ENCODE measurements around the gene ALX4. TPM values are rescaled to one million over a fixed set of nuclear protein-coding genes. Genes with fewer than 3 reads are reported as not detected.

The ALX4 gene
- total RNA-seq, 1 donor from 2014 or later, result not detected

DNA sequence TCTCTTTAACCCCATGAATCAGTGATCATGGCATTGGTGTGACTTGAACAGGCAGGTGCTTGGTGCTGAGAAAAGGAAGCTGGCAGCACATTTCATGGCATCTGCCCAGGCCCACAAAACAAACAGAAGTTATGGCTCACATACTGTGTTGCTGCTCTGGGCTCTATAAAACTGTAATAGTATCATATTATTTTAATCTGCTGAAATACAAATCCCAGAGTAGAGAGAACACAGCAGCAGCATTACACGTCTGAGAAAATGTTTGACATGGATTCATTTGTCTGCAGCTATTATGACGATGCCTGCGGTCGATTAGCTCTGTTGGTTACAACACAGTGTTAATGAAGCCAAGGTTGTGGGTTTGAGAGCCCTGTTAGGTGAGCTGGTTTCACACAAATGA lies 80.8 kb downstream of the ALX4 start:
- H3K4me2 ChIP-seq, result no peak overlapping the region
- H3K27me3 ChIP-seq, result no peaks in the 10 kb centered on the region
- H3F3A ChIP-seq (ENCODE audit: low read depth), result no peaks in the 10 kb centered on the region
- H3K27ac ChIP-seq, result no peak overlapping the region
- no peaks in the 10 kb centered on the region for H3K4me1 ChIP-seq
- H3K36me3 Mint-ChIP-seq, result peaks cover 2% of the 10 kb centered on the region
- no peak for DNase-seq (ENCODE audit: low spot score)
- no peak overlapping the region for H3K4me3 Mint-ChIP-seq
- no peaks in the 10 kb centered on the region for H4K20me1 ChIP-seq (ENCODE audit: low read depth)
- H2AFZ ChIP-seq (replicated peaks), result no peak overlapping the region
- no peaks in the 10 kb centered on the region for H3K79me2 ChIP-seq (ENCODE audit: low read depth)
- H3K9ac ChIP-seq, result no peak overlapping the region
- TF ChIP-seq CTCF (IDR thresholded peaks at IDR 0.05) (no peak), EZH2 (IDR thresholded peaks at IDR 0.05) (no peak), EZH2phosphoT487 (IDR thresholded peaks at IDR 0.05) (no peak)
- peaks cover 3% of the 10 kb centered on the region for H3K27me3 Mint-ChIP-seq (ENCODE audit: insufficient read depth, low read depth)
- H3K27ac Mint-ChIP-seq, result no peak overlapping the region
- H3K9me3 Mint-ChIP-seq, result no peaks in the 10 kb centered on the region
- H3K9me3 ChIP-seq (ENCODE audit: low read depth), result no peaks in the 10 kb centered on the region
- no peak overlapping the region for H3K4me3 ChIP-seq
- no peaks in the 10 kb centered on the region for H3K36me3 ChIP-seq
- H3K4me1 Mint-ChIP-seq, result no peaks in the 10 kb centered on the region

- Histone ChIP-seq H3K4me1 (no peaks in the 10 kb centered on the region), H3K9me3 (ENCODE audit: low read depth) (no peaks in the 10 kb centered on the region), H3K27me3 (no peaks in the 10 kb centered on the region), H3K36me3 (no peaks in the 10 kb centered on the region), H3K4me2 (no peak overlapping the region), H3F3A (ENCODE audit: low read depth) (no peaks in the 10 kb centered on the region), H3K27ac (no peak overlapping the region), H3K9ac (no peak overlapping the region), H2AFZ (replicated peaks) (no peak overlapping the region), H3K4me3 (no peak overlapping the region), H4K20me1 (ENCODE audit: low read depth) (no peaks in the 10 kb centered on the region), H3K79me2 (ENCODE audit: low read depth) (no peaks in the 10 kb centered on the region)
- Mint-ChIP-seq H3K4me3 (no peak overlapping the region), H3K27ac (no peak overlapping the region), H3K9me3 (no peaks in the 10 kb centered on the region), H3K36me3 (peaks cover 2% of the 10 kb centered on the region), H3K4me1 (no peaks in the 10 kb centered on the region), H3K27me3 (ENCODE audit: insufficient read depth, low read depth) (peaks cover 3% of the 10 kb centered on the region)
- TF ChIP-seq EZH2phosphoT487 (IDR thresholded peaks at IDR 0.05), result no peak
- TF ChIP-seq EZH2 (IDR thresholded peaks at IDR 0.05), result no peak
- TF ChIP-seq CTCF (IDR thresholded peaks at IDR 0.05), result no peak
- DNase-seq (ENCODE audit: low spot score), result no peak
Measured at GRCh38 chr11:44228379-44228778, 81.6 kb downstream of the ALX4 start.

DNA sequence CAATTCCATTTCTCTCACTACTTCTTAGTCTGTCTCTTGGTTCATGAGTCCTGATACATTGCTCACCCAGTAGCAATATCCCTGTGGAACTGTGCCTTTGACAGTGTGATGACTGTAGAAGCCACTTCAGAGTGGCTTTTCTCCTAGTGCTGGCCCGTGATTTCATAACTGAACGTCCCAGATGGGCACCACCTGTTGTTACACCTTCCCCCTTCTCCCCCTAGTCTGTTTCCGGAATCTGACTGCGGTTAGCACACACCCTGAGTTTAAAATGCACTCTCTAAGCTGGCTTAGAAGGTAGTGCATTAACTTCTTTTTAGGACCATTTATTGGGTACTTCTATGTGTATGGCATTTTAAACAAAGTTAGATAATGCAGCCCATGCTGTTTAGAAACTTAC lies 83.0 kb downstream of the ALX4 start:
- Histone ChIP-seq H3K36me3 (no peaks in the 10 kb centered on the region), H3K9me3 (ENCODE audit: low read depth) (no peaks in the 10 kb centered on the region), H3K27ac (no peak overlapping the region), H3K27me3 (no peaks in the 10 kb centered on the region), H3F3A (ENCODE audit: low read depth) (no peaks in the 10 kb centered on the region), H2AFZ (replicated peaks) (no peak overlapping the region), H4K20me1 (ENCODE audit: low read depth) (no peaks in the 10 kb centered on the region), H3K9ac (no peak overlapping the region), H3K79me2 (ENCODE audit: low read depth) (no peaks in the 10 kb centered on the region), H3K4me2 (no peak overlapping the region), H3K4me3 (no peak overlapping the region), H3K4me1 (no peaks in the 10 kb centered on the region)
- H3K4me3 Mint-ChIP-seq, result no peak overlapping the region
- no peaks in the 10 kb centered on the region for H3K4me1 Mint-ChIP-seq
- no peak overlapping the region for H3K27ac Mint-ChIP-seq
- no peak for DNase-seq (ENCODE audit: low spot score)
- peaks cover 2% of the 10 kb centered on the region for H3K36me3 Mint-ChIP-seq
- no peaks in the 10 kb centered on the region for H3K9me3 Mint-ChIP-seq
- peaks cover 3% of the 10 kb centered on the region for H3K27me3 Mint-ChIP-seq (ENCODE audit: insufficient read depth, low read depth)
- TF ChIP-seq CTCF (IDR thresholded peaks at IDR 0.05) (no peak), EZH2phosphoT487 (IDR thresholded peaks at IDR 0.05) (no peak), EZH2 (IDR thresholded peaks at IDR 0.05) (no peak)

Data from neural progenitor cell (in vitro differentiated cells).